Measurements from ENCODE around the gene DHRS13. TPM values are rescaled to one million over a fixed set of nuclear protein-coding genes. Genes with fewer than 3 reads are reported as not detected.
A peak's percentile ranks its signal among the peaks of the same experiment; 100 is the strongest.
"Not testable (repeated sequence)": the region's sequence is repeated elsewhere in the genome, so short reads cannot be mapped to it uniquely, and the experiment has no call there.

Gene DHRS13
- total RNA-seq, 1 experiment from 2014 or later = 28.5 TPM

DNA sequence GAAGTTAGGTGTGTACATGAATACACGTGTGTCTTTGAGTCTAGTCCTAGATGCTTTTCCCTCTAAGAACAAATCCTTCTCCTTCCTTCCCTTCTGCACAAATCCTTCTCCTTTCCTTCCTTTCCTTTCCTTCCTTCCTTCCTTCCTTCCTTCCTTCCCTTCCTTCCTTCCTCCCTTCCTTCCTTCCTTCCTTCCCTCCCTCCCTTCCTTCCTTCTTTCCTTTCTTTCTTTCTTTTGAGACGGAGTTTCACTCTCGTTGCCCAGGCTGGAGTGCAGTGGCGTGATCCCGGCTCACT lies 615 bp upstream of the DHRS13 start:
- H3K9me3 Mint-ChIP-seq; ATAC-seq; DNase-seq (ENCODE audit: low spot score); H3K27me3 Mint-ChIP-seq (ENCODE audit: low read depth); POLR2A ChIA-PET: not testable (repeated sequence)
- peak overlapping the region; percentile 47 for H3K4me3 Mint-ChIP-seq
- H3K4me1 Mint-ChIP-seq = peaks cover 29% of the 10 kb centered on the region
- TF ChIP-seq, protein P1, sequence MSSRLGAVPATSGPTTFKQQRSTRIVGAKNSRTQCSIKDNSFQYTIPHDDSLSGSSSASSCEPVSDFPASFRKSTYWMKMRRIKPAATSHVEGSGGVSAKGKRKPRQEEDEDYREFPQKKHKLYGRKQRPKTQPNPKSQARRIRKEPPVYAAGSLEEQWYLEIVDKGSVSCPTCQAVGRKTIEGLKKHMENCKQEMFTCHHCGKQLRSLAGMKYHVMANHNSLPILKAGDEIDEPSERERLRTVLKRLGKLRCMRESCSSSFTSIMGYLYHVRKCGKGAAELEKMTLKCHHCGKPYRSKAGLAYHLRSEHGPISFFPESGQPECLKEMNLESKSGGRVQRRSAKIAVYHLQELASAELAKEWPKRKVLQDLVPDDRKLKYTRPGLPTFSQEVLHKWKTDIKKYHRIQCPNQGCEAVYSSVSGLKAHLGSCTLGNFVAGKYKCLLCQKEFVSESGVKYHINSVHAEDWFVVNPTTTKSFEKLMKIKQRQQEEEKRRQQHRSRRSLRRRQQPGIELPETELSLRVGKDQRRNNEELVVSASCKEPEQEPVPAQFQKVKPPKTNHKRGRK (CRISPR knock-in tag; IDR thresholded peaks at IDR 0.05; ENCODE audit: borderline replicate concordance) = 0 out of 2 replicates have a peak, but pooled peaks have one; percentile 18
- H3K27ac Mint-ChIP-seq = 0 out of 2 replicates have a peak overlapping the region, but pooled peaks have one; percentile 12
- CTCF ChIA-PET = interaction anchor here (0.7 to 9.0 kb wide), 11 partner anchors 9 to 184 kb away, joined by 4 to 103 read pairs (median 6); partner anchors contain the start of genes NEK8, RPL23A and TLCD1
- H3K36me3 Mint-ChIP-seq = peaks cover 35% of the 10 kb centered on the region

DNA sequence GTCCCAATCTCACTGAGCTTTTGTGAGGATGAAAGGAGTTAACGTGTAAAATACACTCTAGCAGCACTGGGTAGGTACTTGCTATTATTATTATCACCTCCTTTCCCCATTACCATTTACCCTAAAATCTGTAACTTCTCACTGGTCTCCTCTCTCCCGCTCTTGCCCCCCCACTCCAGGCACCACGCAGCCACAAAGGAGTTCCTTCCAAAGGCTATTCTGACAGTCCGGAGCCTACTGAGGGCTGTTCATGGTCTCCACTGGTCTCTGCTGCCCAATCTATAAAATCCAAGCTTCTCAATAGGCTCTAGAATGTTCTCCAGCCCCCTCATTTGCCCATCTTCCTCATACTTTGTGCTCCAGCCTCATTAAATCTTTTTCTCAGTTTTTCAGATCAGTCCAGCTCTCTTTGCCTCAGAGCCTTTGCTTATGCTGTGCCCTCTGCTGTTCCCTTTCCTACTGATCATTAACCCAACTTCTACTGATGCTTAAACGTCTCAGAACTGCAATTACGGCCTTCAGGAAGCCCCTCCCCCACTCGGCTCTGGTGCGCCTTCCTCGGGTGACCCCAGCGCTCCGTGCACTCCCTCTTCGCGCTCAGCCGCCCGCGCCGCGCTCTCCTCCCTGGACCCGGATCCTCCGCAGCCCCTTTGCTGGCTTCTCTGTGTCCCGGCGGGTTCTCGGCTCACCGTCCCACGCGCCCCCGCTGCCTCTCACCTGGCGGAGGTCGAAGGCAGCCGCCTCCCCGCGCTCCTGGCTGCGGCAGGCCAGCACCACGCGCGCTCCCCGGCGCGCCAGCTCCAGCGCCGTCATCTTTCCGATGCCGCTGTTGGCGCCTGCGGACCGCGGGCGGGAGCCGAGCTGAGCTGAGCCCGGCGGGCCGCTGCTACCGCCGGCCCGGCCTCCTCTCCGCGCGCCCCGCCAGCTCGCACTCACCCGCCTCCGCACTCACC lies 737 bp downstream of the DHRS13 start:
- ATAC-seq = peak; percentile 22
- CTCF ChIA-PET = interaction anchor here (0.5 to 9.0 kb wide), 30 partner anchors 9 to 688 kb away, joined by 3 to 103 read pairs (median 4); partner anchors contain the start of genes FAM222B, NEK8 and TLCD1
- no peaks in the 10 kb centered on the region for H3K9me3 Mint-ChIP-seq
- H3K27ac Mint-ChIP-seq = peak overlapping the region; percentile 61
- peaks cover 22% of the 10 kb centered on the region for H3K36me3 Mint-ChIP-seq
- DNase-seq (ENCODE audit: low spot score) = no peak
- POLR2A ChIA-PET = interaction anchor here (0.9 to 2.2 kb wide), 3 partner anchors 48 to 325 kb away, joined by 3 to 8 read pairs (median 3); partner anchors contain the start of genes ALDOC and TLCD1
- peak overlapping the region; percentile 85 for H3K4me3 Mint-ChIP-seq
- H3K4me1 Mint-ChIP-seq = peaks cover 34% of the 10 kb centered on the region
- H3K27me3 Mint-ChIP-seq (ENCODE audit: low read depth) = no peaks in the 10 kb centered on the region
- TF ChIP-seq, protein P2, sequence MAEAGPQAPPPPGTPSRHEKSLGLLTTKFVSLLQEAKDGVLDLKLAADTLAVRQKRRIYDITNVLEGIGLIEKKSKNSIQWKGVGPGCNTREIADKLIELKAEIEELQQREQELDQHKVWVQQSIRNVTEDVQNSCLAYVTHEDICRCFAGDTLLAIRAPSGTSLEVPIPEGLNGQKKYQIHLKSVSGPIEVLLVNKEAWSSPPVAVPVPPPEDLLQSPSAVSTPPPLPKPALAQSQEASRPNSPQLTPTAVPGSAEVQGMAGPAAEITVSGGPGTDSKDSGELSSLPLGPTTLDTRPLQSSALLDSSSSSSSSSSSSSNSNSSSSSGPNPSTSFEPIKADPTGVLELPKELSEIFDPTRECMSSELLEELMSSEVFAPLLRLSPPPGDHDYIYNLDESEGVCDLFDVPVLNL (CRISPR knock-in tag; IDR thresholded peaks at IDR 0.05; ENCODE audit: borderline replicate concordance, low read depth) = no peak
- TF ChIP-seq ZNF317 (CRISPR knock-in tag; IDR thresholded peaks at IDR 0.05; ENCODE audit: borderline replicate concordance, low read depth) (no peak; the same call in 1 of the 2 replicates), TCF7 (CRISPR knock-in tag; IDR thresholded peaks at IDR 0.05; ENCODE audit: low read depth) (no peak), ETV6 (CRISPR knock-in tag; IDR thresholded peaks at IDR 0.05) (no peak), KAT7 (CRISPR knock-in tag; IDR thresholded peaks at IDR 0.05; ENCODE audit: borderline replicate concordance) (no peak), JUN (CRISPR knock-in tag; IDR thresholded peaks at IDR 0.05) (peak; percentile 33; the same call in 1 of the 2 replicates), OVOL2 (CRISPR knock-in tag; IDR thresholded peaks at IDR 0.05; ENCODE audit: borderline replicate concordance) (no peak)
- TF ChIP-seq, protein P3, sequence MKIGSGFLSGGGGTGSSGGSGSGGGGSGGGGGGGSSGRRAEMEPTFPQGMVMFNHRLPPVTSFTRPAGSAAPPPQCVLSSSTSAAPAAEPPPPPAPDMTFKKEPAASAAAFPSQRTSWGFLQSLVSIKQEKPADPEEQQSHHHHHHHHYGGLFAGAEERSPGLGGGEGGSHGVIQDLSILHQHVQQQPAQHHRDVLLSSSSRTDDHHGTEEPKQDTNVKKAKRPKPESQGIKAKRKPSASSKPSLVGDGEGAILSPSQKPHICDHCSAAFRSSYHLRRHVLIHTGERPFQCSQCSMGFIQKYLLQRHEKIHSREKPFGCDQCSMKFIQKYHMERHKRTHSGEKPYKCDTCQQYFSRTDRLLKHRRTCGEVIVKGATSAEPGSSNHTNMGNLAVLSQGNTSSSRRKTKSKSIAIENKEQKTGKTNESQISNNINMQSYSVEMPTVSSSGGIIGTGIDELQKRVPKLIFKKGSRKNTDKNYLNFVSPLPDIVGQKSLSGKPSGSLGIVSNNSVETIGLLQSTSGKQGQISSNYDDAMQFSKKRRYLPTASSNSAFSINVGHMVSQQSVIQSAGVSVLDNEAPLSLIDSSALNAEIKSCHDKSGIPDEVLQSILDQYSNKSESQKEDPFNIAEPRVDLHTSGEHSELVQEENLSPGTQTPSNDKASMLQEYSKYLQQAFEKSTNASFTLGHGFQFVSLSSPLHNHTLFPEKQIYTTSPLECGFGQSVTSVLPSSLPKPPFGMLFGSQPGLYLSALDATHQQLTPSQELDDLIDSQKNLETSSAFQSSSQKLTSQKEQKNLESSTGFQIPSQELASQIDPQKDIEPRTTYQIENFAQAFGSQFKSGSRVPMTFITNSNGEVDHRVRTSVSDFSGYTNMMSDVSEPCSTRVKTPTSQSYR (CRISPR knock-in tag; IDR thresholded peaks at IDR 0.05) = peak; percentile 75; the same call in 1 of the 2 replicates
- TF ChIP-seq, protein P4, sequence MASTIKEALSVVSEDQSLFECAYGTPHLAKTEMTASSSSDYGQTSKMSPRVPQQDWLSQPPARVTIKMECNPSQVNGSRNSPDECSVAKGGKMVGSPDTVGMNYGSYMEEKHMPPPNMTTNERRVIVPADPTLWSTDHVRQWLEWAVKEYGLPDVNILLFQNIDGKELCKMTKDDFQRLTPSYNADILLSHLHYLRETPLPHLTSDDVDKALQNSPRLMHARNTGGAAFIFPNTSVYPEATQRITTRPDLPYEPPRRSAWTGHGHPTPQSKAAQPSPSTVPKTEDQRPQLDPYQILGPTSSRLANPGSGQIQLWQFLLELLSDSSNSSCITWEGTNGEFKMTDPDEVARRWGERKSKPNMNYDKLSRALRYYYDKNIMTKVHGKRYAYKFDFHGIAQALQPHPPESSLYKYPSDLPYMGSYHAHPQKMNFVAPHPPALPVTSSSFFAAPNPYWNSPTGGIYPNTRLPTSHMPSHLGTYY (CRISPR knock-in tag; IDR thresholded peaks at IDR 0.05) = no peak
- TF ChIP-seq, protein P5, sequence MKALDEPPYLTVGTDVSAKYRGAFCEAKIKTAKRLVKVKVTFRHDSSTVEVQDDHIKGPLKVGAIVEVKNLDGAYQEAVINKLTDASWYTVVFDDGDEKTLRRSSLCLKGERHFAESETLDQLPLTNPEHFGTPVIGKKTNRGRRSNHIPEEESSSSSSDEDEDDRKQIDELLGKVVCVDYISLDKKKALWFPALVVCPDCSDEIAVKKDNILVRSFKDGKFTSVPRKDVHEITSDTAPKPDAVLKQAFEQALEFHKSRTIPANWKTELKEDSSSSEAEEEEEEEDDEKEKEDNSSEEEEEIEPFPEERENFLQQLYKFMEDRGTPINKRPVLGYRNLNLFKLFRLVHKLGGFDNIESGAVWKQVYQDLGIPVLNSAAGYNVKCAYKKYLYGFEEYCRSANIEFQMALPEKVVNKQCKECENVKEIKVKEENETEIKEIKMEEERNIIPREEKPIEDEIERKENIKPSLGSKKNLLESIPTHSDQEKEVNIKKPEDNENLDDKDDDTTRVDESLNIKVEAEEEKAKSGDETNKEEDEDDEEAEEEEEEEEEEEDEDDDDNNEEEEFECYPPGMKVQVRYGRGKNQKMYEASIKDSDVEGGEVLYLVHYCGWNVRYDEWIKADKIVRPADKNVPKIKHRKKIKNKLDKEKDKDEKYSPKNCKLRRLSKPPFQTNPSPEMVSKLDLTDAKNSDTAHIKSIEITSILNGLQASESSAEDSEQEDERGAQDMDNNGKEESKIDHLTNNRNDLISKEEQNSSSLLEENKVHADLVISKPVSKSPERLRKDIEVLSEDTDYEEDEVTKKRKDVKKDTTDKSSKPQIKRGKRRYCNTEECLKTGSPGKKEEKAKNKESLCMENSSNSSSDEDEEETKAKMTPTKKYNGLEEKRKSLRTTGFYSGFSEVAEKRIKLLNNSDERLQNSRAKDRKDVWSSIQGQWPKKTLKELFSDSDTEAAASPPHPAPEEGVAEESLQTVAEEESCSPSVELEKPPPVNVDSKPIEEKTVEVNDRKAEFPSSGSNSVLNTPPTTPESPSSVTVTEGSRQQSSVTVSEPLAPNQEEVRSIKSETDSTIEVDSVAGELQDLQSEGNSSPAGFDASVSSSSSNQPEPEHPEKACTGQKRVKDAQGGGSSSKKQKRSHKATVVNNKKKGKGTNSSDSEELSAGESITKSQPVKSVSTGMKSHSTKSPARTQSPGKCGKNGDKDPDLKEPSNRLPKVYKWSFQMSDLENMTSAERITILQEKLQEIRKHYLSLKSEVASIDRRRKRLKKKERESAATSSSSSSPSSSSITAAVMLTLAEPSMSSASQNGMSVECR (CRISPR knock-in tag; IDR thresholded peaks at IDR 0.05; ENCODE audit: borderline replicate concordance) = 0 out of 2 replicates have a peak, but pooled peaks have one; percentile 12
- TF ChIP-seq, protein P6, sequence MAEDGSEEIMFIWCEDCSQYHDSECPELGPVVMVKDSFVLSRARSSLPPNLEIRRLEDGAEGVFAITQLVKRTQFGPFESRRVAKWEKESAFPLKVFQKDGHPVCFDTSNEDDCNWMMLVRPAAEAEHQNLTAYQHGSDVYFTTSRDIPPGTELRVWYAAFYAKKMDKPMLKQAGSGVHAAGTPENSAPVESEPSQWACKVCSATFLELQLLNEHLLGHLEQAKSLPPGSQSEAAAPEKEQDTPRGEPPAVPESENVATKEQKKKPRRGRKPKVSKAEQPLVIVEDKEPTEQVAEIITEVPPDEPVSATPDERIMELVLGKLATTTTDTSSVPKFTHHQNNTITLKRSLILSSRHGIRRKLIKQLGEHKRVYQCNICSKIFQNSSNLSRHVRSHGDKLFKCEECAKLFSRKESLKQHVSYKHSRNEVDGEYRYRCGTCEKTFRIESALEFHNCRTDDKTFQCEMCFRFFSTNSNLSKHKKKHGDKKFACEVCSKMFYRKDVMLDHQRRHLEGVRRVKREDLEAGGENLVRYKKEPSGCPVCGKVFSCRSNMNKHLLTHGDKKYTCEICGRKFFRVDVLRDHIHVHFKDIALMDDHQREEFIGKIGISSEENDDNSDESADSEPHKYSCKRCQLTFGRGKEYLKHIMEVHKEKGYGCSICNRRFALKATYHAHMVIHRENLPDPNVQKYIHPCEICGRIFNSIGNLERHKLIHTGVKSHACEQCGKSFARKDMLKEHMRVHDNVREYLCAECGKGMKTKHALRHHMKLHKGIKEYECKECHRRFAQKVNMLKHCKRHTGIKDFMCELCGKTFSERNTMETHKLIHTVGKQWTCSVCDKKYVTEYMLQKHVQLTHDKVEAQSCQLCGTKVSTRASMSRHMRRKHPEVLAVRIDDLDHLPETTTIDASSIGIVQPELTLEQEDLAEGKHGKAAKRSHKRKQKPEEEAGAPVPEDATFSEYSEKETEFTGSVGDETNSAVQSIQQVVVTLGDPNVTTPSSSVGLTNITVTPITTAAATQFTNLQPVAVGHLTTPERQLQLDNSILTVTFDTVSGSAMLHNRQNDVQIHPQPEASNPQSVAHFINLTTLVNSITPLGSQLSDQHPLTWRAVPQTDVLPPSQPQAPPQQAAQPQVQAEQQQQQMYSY (CRISPR knock-in tag; IDR thresholded peaks at IDR 0.05) = no peak
- TF ChIP-seq, protein P7, sequence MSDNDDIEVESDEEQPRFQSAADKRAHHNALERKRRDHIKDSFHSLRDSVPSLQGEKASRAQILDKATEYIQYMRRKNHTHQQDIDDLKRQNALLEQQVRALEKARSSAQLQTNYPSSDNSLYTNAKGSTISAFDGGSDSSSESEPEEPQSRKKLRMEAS (CRISPR knock-in tag; IDR thresholded peaks at IDR 0.05) = peak; percentile 58; the same call in 1 of the 2 replicates
